Superior temporal gyrus (tissue), 1 donor: ENCODE data around the gene NUDT12.

ENCODE experiments used
- DNase-seq: peaks from one replicate; pipeline ENCODE4 v3.0.0-alpha.2; 2016; ENCODE audit errors: extremely low spot score

The NUDT12 gene

DNA sequence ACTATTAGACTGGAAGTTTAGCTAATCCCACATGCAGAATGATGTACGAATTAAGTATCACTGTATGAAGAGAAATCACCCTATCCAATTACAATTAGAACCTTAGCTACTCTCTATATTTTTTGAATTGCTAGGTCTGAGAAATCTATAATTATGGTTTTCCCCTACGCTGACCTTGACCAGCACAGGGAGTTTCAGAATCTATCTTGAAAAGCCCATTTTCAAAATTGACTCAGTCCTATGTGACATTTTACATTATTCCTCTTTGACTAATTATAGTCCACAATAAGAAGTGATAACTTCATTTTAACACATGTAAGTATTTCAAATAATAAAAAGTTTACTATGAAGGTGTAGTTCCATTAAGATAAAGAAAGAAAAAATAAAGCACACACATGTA lies 21.5 kb downstream of the NUDT12 start:
- no peak for DNase-seq

DNA sequence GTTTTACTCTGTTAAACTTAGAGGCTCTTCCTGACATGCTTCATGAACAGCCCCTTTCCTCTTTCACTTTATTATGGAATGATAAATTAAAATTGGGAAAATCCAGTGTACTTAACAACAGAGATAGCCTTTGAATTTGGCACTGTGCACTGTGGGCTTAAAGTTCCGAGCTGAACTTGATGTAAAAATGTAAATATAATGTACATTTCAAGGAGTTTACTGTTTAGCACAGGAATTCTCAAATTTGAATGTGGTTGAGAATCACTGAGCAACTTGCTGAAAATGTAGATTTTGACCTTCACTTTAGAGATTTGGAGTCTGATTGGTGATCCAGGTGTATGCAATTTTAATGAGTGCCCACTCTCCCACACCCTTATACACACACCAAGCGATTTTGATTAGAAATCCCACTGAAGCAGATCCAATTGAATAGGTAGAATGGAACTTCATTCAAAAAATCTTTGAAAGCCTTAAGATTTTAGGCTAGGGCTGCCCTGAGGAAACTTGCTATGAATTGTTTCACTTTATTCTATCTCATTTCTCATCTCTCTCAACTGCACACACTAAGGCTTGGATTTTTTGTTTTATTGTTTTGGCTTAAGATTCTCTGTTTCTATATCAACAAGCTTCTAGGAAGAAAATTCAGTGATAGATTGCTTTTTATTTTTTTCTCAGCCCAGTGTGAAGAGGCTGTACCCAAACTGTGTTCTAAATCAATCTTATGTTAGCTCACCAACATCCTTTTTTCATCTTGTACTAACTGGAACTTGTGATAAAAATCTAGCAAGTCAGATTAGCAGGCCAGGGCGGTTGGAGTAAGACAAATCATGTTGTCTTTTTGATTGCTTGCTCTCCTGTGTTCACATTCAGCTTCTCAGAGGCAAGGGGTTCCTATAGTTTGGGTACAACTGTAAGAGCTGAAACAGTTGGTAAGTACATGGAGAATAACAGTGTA lies 22.9 kb downstream of the NUDT12 start:
- DNase-seq = no peak

DNA sequence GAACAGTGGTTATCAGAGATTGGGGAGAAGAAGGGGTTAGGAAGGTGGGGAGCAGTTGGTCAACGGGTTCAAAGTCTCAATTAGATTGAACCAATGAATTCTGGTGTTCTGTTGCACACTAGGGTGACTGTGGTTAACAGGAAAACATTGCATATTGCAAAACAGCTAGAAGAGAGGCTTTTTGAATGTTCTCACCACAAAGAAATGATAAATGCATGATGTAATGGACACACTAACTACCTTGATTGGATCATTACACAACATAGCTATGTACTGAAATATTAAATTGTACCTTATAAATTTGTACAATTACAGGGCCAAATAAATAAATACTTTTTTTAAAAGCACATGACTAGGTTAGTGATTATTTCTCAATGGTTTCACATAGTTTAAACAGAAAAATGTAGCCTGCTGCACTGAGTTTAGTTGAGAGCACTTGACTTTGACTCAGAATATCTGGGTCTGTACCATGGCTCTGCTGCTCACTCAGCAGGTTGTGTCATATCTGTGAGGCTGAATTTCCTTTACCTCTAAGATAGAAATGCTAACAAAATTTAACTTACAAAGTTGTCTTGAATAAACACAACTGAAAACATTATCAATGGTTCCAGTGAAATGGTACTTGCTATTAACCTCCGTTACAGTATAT lies 30.4 kb downstream of the NUDT12 start:
- no peak for DNase-seq

DNA sequence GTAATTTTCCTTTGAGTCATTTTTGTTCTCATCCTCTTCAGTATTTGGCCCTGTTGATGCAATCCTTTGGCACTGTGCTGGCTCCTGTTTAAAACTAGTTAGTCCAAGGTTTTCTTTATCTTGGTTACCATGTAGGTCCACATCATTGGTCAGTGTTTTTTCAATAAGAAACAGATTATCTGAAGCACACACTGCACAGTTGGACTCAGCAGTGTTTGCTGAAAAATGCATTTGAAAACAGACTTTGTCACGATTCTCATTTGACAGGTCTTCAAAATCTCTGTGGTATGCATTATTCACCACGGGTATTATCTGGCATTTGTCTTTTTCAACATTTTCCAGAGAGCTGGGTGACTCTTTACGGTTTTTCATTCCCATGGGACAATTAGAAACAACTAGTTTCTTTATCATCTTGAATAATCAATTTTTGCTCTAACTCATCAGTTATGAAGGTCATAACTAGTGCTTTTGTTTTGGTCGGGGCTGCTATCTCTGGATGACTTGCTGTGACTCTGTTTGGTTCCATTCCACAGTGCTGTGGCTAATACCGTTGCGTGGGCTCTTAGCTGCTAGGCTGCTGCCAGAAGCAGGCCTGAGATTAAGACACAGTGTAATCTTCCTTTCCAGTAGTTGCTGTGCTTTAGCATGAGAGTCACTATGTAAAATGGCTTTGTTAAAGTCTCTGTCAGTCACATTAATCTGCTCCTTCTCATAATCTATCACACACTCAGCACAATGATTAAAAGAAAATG lies 36.2 kb downstream of the NUDT12 start:
- peak; percentile 33 for DNase-seq

DNA sequence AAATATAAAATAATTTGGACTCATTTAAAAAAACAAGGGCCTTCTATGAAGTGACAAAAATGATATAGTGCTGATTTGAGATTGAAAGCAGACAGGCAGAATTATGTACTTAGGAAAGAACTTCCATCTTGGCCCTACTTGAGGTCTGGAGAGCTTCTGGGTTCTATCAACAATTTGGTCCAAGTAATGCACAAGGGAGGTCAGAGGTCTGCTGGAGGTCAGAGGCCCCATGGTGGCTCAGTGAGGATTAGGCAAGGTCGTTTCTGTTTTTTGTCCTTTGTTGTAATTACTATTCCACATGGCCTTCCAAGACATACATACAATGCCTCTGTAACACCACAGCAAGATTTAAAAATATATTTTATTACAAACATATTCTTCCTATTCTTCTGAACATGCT lies 37.2 kb downstream of the NUDT12 start:
- DNase-seq = no peak

DNA sequence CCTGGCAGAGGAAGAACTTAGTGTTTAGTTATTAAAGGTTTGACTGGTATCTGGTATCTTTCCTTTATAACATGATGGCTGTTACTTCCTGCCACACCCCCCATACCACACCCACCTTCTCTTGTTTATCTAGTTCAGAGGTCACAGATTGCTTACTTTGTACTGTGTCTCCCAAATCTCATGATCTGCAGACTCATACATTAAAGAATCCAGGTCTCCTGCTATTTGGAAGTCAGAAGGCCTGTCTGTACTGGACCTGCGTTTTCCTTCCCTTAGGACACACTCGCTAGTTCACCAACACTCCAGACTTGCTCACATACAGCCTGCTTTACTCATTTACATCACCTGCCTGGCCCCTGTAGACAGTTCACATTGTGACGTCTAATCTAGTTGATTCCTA lies 39.3 kb downstream of the NUDT12 start:
- no peak for DNase-seq

DNA sequence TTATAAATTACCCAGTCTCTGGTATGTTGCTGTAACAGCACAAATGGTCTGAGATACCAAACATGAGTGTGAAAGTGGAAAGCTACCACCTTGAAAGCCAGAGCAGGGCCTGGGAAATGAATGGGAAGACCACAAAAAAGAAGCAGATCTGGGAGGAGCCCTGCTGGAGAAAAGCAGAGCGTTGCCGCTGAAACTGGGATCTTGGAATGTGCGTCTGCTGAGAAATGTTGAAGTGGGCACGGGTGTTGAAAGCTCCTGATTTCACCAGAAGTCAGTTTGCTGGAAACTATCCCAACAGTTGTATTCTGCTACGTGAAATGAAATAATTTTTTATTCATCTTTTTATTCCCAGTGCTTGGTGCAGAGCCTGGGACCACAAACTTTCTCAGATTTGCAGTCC lies 40.0 kb downstream of the NUDT12 start:
- no peak for DNase-seq

DNA sequence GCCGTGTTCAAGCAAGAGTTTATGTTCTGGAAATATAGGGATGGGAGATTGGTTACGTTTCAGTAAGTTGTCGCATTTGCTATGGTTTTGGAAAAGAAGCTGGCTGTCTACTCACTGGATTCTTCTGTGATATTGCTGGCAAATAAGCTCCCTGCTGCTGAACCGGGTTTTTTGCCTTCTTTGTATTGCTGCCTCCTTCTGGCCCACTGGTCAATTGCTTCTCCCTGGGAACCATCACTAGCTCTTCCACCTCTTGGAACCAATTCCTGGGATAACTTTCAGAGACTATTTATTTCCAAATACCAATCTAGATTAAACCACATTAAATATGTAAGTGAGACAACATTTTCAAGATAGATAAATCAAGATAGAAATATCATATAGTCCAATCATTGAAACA lies 43.0 kb downstream of the NUDT12 start:
- no peak for DNase-seq

DNA sequence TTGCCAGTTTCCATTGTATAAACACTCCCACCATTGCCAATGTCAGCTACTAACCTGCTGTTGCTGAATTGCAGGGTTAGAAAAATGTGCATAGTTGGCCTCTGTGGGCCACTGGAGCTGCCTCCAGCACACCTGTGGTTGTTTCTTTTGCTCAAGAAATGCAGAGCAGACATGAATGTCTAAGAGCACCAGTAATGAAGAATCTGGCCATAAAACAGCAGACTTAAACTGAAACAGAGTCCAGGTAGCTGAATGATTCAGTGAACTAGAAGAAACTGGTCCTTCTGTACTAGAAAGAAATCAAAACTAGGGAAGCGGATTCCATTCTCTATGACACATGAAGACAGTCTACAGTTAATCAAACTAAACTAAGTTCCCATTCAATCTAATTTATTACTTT lies 48.2 kb downstream of the NUDT12 start:
- no peak for DNase-seq

DNA sequence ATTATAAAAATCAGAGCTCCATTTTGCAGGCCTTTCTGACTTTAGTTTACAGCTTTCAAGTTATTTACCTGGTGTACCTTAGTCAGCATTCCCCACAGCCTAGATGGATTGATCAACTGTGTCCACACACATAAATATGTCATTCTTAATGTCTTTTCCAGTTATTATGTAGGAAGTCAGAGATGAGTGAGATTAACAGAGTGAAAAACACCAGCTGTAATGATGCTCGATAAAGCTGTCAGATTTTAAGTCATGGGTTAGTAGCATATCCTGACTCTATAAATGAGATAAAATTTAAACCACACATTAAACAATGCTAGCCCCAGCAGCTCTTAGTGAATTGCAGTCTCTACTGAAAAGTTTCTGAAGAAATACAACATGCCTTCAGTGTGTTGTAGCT lies 48.9 kb downstream of the NUDT12 start:
- DNase-seq = no peak

DNA sequence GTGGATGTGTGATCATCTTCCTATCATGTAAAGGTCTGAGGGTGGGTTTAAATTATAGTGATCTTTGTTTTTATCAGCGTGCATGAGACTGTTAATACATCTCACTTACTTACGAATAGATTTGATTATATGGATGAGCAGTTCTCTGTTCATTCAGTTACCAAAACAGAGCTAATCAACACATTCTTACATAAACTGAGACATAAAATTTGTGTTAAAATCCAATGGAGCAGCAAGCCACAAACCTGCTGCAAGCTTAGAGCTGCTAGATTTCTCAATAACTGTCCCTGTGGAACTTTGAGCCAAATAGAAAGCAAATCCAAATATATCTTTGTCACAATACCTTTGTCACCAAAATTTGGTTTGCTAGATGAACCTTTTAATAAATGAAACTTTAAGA lies 50.1 kb downstream of the NUDT12 start:
- DNase-seq = no peak

DNA sequence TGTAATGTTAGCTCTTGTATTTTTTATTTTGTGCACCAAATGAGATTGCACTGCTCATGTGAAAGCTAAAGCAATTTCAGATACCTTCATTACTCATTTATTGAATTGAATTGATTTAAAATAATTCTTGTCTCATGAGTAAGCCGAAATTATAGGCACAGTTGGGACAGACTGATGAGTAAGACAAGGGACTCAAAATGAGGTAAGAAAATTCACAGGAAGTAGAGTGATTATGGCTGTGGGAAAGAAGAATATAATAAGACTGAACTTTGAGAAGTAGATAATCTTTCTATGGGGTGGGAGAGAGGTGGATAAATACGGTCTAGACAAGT lies 51.1 kb downstream of the NUDT12 start:
- no peak for DNase-seq

DNA sequence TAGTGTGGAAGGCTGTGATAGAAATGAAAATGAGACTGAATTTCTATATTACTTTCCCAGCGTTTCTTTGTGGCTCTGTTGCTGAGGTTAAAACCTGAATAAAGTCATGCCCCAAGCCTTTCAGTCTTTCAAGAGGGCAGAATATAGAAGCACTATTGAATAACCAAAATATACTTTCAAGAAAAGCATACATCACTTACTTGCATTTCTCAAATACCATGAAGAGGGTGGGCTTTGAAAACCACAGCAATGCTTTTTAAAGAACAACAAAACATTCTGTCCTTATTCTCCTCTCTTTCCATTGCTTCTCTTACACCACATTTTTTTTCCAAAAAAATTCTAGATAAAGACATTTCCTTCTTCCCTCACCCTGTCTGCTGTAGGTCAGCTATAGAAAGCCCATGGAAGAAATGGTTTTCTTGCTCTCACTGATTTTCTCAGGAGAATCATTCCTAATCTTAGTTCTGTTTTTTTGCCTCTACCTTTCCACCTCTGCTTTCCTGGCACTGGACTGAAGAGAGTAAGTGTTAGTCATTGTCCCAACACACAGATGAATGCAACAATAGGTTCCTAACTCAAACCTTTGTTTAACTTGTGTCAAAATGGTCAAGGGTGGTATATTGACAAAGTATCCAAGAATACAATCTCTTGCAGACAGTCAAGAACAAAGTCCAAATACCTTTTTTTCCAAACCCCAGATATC lies 51.6 kb downstream of the NUDT12 start:
- DNase-seq = no peak

DNA sequence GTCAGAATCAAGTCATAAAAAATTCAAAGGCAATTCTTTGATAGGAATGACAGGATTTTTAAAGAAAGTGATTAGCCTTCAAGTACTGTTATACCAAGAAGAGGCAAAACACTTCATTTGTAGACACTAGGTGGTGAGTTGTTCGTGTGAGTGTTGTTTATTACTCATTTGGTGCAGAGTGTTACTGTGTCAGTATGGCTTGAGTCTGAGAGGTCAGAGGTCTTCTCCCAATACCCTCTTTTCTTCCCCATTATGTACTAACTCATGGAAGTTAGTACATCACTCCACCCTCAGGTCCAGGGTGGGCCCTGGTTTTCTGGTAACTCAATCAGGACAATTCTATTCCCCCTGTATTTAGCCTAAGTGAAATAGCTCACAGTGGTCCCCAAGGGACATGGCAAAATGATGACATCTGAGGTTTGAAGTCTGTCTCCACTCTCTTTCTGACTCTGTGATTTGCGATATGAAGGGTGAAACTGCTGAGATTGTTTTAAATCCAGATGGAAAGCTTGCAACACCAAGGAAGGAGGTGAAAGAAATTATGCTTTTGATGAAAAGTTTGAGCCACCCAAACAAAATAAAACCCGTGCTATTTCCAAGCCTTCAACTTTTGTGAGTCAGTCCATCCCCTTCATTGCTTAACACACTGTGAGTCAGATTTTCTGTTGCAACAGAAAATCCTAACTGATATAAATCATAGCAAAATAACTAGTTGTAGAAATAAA lies 56.8 kb downstream of the NUDT12 start:
- DNase-seq = no peak

DNA sequence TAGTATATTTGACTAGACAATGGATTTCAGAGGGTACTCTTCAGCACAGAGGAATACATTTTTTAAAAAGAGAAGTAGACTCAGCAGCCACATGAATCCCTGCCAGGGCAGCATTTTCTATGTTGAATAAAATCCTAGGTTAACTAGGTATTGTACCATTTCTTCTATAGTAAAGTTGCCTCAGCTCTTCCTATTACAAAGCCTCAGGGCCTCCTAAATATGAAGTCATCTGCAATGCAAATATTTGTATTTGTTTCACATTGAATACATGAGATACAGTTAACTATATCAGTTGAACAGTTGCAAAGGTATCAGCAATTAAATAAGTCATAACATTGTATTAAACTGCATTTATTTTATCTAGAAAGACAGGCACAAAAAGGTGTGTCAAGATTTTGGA lies 59.5 kb downstream of the NUDT12 start:
- DNase-seq = no peak

DNA sequence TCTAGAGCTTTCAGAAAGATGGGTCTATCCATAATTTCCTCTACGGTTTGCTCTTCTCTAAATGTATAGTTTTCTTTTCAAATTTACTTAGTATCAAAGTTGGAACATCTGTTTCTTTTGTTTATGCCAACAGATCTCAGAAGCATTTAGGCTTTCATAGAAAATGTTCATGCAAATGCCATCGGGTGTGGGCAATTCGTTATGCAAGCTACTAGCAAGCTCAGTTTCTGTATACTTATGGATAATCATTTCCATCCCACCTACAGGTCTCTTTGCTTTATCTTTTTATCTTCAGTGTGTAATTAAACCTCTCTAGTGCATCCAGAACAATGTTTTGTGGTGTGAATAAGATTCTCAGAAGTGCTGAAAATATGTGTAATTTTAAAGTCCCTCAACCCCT lies 59.9 kb downstream of the NUDT12 start:
- DNase-seq = peak; percentile 29
